DOHH2 (cell line): Measurements from ENCODE around the gene ACADM.

Experiments used
- CTCF ChIP-seq: fragments of 200-600 bp; sonication (generic); IDR thresholded peaks from one replicate; pipeline ENCODE4 v1.5.1; 2014; ENCODE audit warnings: antibody characterized with exemption, mild to moderate bottlenecking, low read depth, low read length; ENCODE audit not compliant: poor library complexity, severe bottlenecking
- EZH2phosphoT487 ChIP-seq: fragments of 200-600 bp; sonication (generic); IDR thresholded peaks from 2 replicates; pipeline ENCODE4 v1.6.1; 2017; ENCODE audit warnings: borderline replicate concordance, mild to moderate bottlenecking, antibody characterized with exemption, low read length, moderate library complexity, mixed read lengths

DNA sequence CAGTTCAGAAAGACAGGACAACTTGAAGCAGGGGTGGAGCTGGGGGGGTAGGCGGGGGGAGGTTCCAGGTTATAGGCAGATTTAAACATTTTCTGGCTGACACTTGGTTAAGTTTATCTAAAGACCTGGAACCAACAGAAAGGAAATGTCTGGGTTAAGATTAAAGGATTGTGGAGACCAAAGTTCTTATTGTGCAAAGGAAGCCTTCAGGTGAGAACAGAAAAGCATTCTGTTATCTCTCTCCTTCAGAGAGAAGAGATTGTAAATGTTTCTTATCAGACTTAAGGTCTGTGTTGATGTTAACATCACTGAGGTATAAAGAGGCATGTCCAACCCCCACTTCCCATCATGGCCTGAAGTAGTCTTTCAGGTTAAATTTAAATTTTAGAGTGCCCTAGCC, 3.7 kb upstream of the ACADM start:
- no peak for TF ChIP-seq CTCF
- no peak for TF ChIP-seq EZH2phosphoT487
